ENCODE results near the gene C22orf31.
A peak's percentile ranks its signal among the peaks of the same experiment; 100 is the strongest.

C22orf31 gene

DNA sequence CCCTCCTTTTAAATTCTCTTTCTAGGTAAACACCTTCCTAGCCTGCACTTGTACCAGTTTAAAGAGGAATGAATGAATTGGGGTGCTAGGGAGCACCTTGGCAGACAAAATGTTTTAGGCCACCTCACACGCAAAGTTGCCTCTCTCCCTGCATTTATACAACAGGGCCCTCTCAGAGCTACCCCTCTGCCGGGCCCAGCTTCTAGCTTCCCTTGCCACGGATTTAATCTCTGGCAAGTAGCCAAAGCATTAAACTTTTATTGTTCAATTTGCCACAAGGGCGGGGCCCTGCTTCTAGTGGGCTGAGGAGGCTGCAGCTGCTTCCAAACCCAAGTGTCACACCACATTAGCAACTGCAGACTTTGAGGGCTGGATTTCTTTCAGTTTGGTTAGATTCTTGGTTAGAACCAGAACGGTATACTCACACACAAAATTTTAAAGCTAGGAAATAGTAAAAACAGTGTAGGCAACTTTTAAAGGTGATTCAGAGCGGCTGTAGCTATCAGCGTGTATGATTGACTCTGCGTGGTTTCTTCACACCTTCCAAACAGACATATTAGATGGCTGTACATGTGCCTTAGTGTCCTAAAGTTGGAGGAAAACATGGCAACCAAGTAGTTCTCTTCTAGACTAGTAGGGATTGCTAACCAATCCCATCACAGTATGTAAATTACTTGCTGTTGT, 17.7 kb upstream of the C22orf31 start:
- TF ChIP-seq CTCF (IDR thresholded peaks at IDR 0.05; ENCODE audit: low read depth, low read length), result no peak
- H3K36me3 ChIP-seq, result no peaks in the 10 kb centered on the region
- peak; percentile 79 for DNase-seq
- H3K4me1 ChIP-seq, result peaks cover 32% of the 10 kb centered on the region
- H3K9me3 ChIP-seq, result no peaks in the 10 kb centered on the region
- H3K4me3 ChIP-seq (ENCODE audit: low read depth, low read length), result no peak overlapping the region; the same call in 1 of the 2 replicates
- H3K27me3 ChIP-seq, result no peaks in the 10 kb centered on the region

GRCh38 chr22:29078869-29079207, 17.2 kb upstream of the C22orf31 start:
- Histone ChIP-seq H3K36me3 (no peaks in the 10 kb centered on the region), H3K4me3 (ENCODE audit: low read depth, low read length) (no peak overlapping the region), H3K4me1 (peaks cover 32% of the 10 kb centered on the region), H3K27me3 (no peaks in the 10 kb centered on the region), H3K9me3 (no peaks in the 10 kb centered on the region)
- TF ChIP-seq CTCF (IDR thresholded peaks at IDR 0.05; ENCODE audit: low read depth, low read length), result no peak
- no peak for DNase-seq

GRCh38 chr22:29078036-29078868, 16.6 kb upstream of the C22orf31 start:
- no peaks in the 10 kb centered on the region for H3K27me3 ChIP-seq
- no peaks in the 10 kb centered on the region for H3K36me3 ChIP-seq
- no peak for DNase-seq
- H3K9me3 ChIP-seq, result no peaks in the 10 kb centered on the region
- no peak overlapping the region for H3K4me3 ChIP-seq (ENCODE audit: low read depth, low read length)
- TF ChIP-seq CTCF (IDR thresholded peaks at IDR 0.05; ENCODE audit: low read depth, low read length), result no peak
- peaks cover 32% of the 10 kb centered on the region for H3K4me1 ChIP-seq

GRCh38 chr22:29074276-29074772, 12.7 kb upstream of the C22orf31 start:
- Histone ChIP-seq H3K4me3 (ENCODE audit: low read depth, low read length) (no peak overlapping the region), H3K36me3 (no peaks in the 10 kb centered on the region), H3K9me3 (no peaks in the 10 kb centered on the region), H3K4me1 (peaks cover 8% of the 10 kb centered on the region; the same call in 1 of the 2 replicates), H3K27me3 (no peaks in the 10 kb centered on the region)
- TF ChIP-seq CTCF (IDR thresholded peaks at IDR 0.05; ENCODE audit: low read depth, low read length), result no peak
- DNase-seq, result no peak

DNA sequence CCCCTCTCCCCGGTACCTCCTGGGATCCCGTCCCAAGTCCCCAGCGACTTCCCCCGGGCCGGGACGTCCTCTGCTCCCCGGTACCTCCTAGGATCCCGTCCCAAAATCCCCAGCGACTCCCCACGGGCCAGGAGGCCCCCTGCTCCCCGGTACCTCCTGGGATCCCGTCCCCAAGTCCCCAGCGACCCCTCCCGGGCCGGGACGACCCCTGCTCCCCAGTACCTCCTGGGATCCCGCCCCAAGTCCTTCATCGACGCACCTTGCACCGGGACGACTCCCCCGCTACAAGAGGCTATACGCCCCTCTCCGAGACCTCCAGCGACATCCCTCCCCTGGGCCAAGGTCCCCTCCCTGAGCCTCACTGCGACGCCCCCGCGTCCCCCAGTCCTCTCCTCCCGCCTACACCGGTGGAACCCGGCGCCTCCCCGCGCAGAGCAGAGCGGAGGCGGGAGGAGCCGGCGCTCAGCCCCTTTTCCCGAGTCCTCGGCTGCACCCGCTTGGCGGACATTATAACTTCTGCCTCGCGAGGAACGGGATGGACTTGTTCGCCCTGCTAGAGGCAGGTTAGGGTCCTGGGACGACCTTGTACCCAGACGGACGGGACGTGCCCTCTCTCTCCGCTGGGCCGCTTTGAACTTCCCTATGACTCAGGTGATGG, 12.1 kb upstream of the C22orf31 start:
- peak overlapping the region; percentile 47; the same call in 1 of the 2 replicates for H3K4me3 ChIP-seq (ENCODE audit: low read depth, low read length)
- no peak for DNase-seq
- peaks cover 2% of the 10 kb centered on the region; the same call in 1 of the 2 replicates for H3K4me1 ChIP-seq
- TF ChIP-seq CTCF (IDR thresholded peaks at IDR 0.05; ENCODE audit: low read depth, low read length), result no peak
- no peaks in the 10 kb centered on the region for H3K36me3 ChIP-seq
- no peaks in the 10 kb centered on the region for H3K27me3 ChIP-seq
- no peaks in the 10 kb centered on the region for H3K9me3 ChIP-seq
